ENCODE results near the gene DST.
"Not testable (repeated sequence)": the region's sequence is repeated elsewhere in the genome, so short reads cannot be mapped to it uniquely, and the experiment has no call there.

Gene DST

GRCh38 chr6:56505512-56506260, 137.0 kb downstream of the DST start:
- no peak overlapping the region for H3K9ac ChIP-seq
- no peaks in the 10 kb centered on the region for H3K79me2 ChIP-seq
- H3K4me3 ChIP-seq (ENCODE audit: low read depth, low read length): no peak overlapping the region
- no peak overlapping the region for H2AFZ ChIP-seq
- no peaks in the 10 kb centered on the region for H3K4me1 ChIP-seq
- TF ChIP-seq CTCF (IDR thresholded peaks at IDR 0.05): no peak
- no peaks in the 10 kb centered on the region for H3K9me3 ChIP-seq (ENCODE audit: control insufficient read depth, low read length)
- no peaks in the 10 kb centered on the region for H3K36me3 ChIP-seq (ENCODE audit: control insufficient read depth, insufficient read depth, low read length)
- H3K27ac ChIP-seq: no peak overlapping the region
- H3K4me2 ChIP-seq (ENCODE audit: low read length): no peak overlapping the region
- no peaks in the 10 kb centered on the region for H3K27me3 ChIP-seq (ENCODE audit: control insufficient read depth, insufficient read depth, low read length)

- Histone ChIP-seq H3K4me2 (ENCODE audit: low read length) (no peak overlapping the region), H3K9ac (no peak overlapping the region), H2AFZ (no peak overlapping the region), H3K27me3 (ENCODE audit: control insufficient read depth, insufficient read depth, low read length) (no peaks in the 10 kb centered on the region), H3K36me3 (ENCODE audit: control insufficient read depth, insufficient read depth, low read length) (no peaks in the 10 kb centered on the region), H3K27ac (no peak overlapping the region), H3K79me2 (no peaks in the 10 kb centered on the region), H3K4me1 (no peaks in the 10 kb centered on the region), H3K9me3 (ENCODE audit: control insufficient read depth, low read length) (no peaks in the 10 kb centered on the region), H3K4me3 (ENCODE audit: low read depth, low read length) (no peak overlapping the region)
- TF ChIP-seq CTCF (IDR thresholded peaks at IDR 0.05): no peak
Observed at GRCh38 chr6:56501993-56502392, 140.7 kb downstream of the DST start.

GRCh38 chr6:56499095-56499494, 143.6 kb downstream of the DST start:
- Histone ChIP-seq H3K27me3 (ENCODE audit: control insufficient read depth, insufficient read depth, low read length) (no peaks in the 10 kb centered on the region), H3K9me3 (ENCODE audit: control insufficient read depth, low read length) (no peaks in the 10 kb centered on the region), H3K27ac (no peak overlapping the region), H3K4me2 (ENCODE audit: low read length) (no peak overlapping the region), H3K79me2 (no peaks in the 10 kb centered on the region), H3K4me1 (no peaks in the 10 kb centered on the region), H3K4me3 (ENCODE audit: low read depth, low read length) (no peak overlapping the region), H3K36me3 (ENCODE audit: control insufficient read depth, insufficient read depth, low read length) (no peaks in the 10 kb centered on the region), H2AFZ (no peak overlapping the region), H3K9ac (no peak overlapping the region)
- TF ChIP-seq CTCF (IDR thresholded peaks at IDR 0.05): no peak

GRCh38 chr6:56497691-56498090, 145.0 kb downstream of the DST start:
- no peaks in the 10 kb centered on the region for H3K36me3 ChIP-seq (ENCODE audit: control insufficient read depth, insufficient read depth, low read length)
- no peaks in the 10 kb centered on the region for H3K27me3 ChIP-seq (ENCODE audit: control insufficient read depth, insufficient read depth, low read length)
- H3K9me3 ChIP-seq (ENCODE audit: control insufficient read depth, low read length): no peaks in the 10 kb centered on the region
- no peak for TF ChIP-seq CTCF (IDR thresholded peaks at IDR 0.05)
- H3K79me2 ChIP-seq: no peaks in the 10 kb centered on the region
- H3K9ac ChIP-seq: no peak overlapping the region
- H3K4me3 ChIP-seq (ENCODE audit: low read depth, low read length): no peak overlapping the region
- H3K27ac ChIP-seq: no peak overlapping the region
- H3K4me2 ChIP-seq (ENCODE audit: low read length): no peak overlapping the region
- no peaks in the 10 kb centered on the region for H3K4me1 ChIP-seq
- no peak overlapping the region for H2AFZ ChIP-seq

GRCh38 chr6:56497240-56497639, 145.4 kb downstream of the DST start:
- no peak for TF ChIP-seq CTCF (IDR thresholded peaks at IDR 0.05)
- H3K27me3 ChIP-seq (ENCODE audit: control insufficient read depth, insufficient read depth, low read length): no peaks in the 10 kb centered on the region
- no peaks in the 10 kb centered on the region for H3K4me1 ChIP-seq
- no peak overlapping the region for H3K4me2 ChIP-seq (ENCODE audit: low read length)
- no peak overlapping the region for H3K9ac ChIP-seq
- H3K27ac ChIP-seq: no peak overlapping the region
- no peaks in the 10 kb centered on the region for H3K36me3 ChIP-seq (ENCODE audit: control insufficient read depth, insufficient read depth, low read length)
- H3K79me2 ChIP-seq: no peaks in the 10 kb centered on the region
- no peak overlapping the region for H2AFZ ChIP-seq
- H3K9me3 ChIP-seq (ENCODE audit: control insufficient read depth, low read length): no peaks in the 10 kb centered on the region
- H3K4me3 ChIP-seq (ENCODE audit: low read depth, low read length): no peak overlapping the region

- not testable (repeated sequence) for H3K4me1 ChIP-seq; H3K36me3 ChIP-seq (ENCODE audit: control insufficient read depth, insufficient read depth, low read length); H3K4me3 ChIP-seq (ENCODE audit: low read depth, low read length); H3K9me3 ChIP-seq (ENCODE audit: control insufficient read depth, low read length); H3K79me2 ChIP-seq; H3K4me2 ChIP-seq (ENCODE audit: low read length); H3K27ac ChIP-seq; H3K27me3 ChIP-seq (ENCODE audit: control insufficient read depth, insufficient read depth, low read length); H2AFZ ChIP-seq; H3K9ac ChIP-seq
Observed at GRCh38 chr6:56496650-56497049, 146.0 kb downstream of the DST start.

All from parathyroid adenoma (tissue), 2 donors.